Stimulated activated effector memory CD8-positive, alpha-beta T cell treated with anti-CD3 and anti-CD28 coated beads, Interleukin-12 subunit alpha, Interleukin-12 subunit beta, amount 100 ng/mL, for 72 hours (primary cell): Measurements from ENCODE around the gene SRSF11.

Experiments
- ATAC-seq: fragments of 150-1000 bp; cut with Tn5 transposase; 2 replicates; pipeline ENCODE4 v1.10.0; 2021
- DNase-seq, 2 donors: peaks; one replicate each; pipeline ENCODE4 v3.0.0; 2021 to 2022; ENCODE audit warnings: low spot score in 2 of 2
- H3K27ac Mint-ChIP-seq: one replicate; pipeline ENCODE4 v1.8.0; 2022; ENCODE audit warnings: mild to moderate bottlenecking, mixed read lengths
- H3K36me3 Mint-ChIP-seq: one replicate; pipeline ENCODE4 v1.8.0; 2022; ENCODE audit warnings: mild to moderate bottlenecking, mixed read lengths
- H3K4me1 Mint-ChIP-seq: one replicate; pipeline ENCODE4 v1.8.0; 2022; ENCODE audit warnings: mixed read lengths
- H3K4me3 Mint-ChIP-seq: one replicate; pipeline ENCODE4 v1.8.0; 2022; ENCODE audit warnings: mild to moderate bottlenecking, mixed read lengths
- H3K9me3 Mint-ChIP-seq: one replicate; pipeline ENCODE4 v1.8.0; 2022; ENCODE audit warnings: mixed read lengths

The SRSF11 gene

DNA sequence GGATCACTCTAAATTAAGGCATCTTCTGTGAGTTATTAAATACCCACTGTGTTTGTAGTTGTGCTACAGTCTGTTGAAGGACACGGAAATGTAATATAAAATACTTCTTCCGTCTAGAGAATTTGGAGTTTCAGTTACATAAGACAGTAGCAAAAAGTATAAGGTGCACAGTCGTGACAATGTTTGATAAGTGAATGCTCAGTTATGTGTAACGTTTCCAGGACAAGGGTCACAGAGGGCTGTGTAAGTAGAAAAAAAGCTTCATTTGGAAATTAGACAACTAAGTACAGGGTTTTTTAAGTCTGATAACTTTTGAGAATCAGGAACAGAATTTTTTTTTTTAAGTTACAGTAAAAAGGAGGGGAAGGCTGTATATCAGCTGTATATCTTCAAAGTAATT lies 27.5 kb downstream of the SRSF11 start:
- Mint-ChIP-seq H3K4me1 (peaks cover 19% of the 10 kb centered on the region), H3K36me3 (peaks cover 99% of the 10 kb centered on the region), H3K4me3 (no peak overlapping the region), H3K27ac (peak overlapping the region; percentile 50), H3K9me3 (no peaks in the 10 kb centered on the region)
- ATAC-seq (no peak), DNase-seq (no peak)

DNA sequence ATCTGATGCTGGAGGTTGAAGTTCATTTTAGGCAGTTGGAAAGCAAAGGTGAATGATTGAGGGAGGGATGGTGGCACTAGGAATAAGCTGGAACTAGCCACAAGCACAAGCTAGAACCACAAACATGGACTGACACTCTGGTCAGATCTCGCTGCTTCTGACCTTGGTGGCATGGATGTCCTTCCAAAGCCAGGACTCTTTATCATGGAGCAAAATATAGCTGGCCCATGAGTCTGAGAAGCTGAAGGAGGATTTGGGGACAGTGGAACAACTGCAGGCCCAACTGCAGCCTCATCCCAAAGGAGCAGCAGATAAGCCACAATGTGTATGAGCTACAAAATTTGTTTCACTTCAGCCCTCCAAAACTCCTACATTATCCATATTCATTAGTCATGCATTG lies 35.5 kb downstream of the SRSF11 start:
- Mint-ChIP-seq H3K27ac (no peak overlapping the region), H3K36me3 (peaks cover 48% of the 10 kb centered on the region), H3K4me3 (no peak overlapping the region), H3K9me3 (no peaks in the 10 kb centered on the region), H3K4me1 (no peaks in the 10 kb centered on the region)
- no peak for DNase-seq
- no peak for ATAC-seq

DNA sequence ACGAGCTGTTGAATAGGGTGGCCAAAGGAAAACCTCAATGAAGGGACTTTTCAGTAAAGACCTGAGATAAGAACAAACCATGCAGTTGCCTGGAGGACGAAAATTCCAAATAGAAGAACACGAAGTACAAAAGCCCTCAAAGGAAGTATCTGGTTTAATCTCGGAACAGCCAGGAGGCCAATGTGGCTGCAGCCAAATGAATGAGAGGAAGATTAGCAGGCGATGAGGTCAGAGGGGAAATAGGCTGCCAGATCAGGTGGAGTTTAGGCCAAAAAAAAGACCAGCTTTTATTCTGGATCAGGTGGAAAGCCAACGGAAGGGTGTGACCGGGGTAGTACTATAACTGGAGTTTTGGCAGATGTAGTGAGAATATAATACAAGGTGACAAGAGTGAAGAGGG lies 43.7 kb downstream of the SRSF11 start:
- peak overlapping the region; percentile 17 for H3K27ac Mint-ChIP-seq
- H3K36me3 Mint-ChIP-seq: peaks cover 94% of the 10 kb centered on the region
- H3K9me3 Mint-ChIP-seq: peaks cover 5% of the 10 kb centered on the region
- H3K4me3 Mint-ChIP-seq: no peak overlapping the region
- H3K4me1 Mint-ChIP-seq: no peaks in the 10 kb centered on the region
- DNase-seq: no peak
- no peak for ATAC-seq

DNA sequence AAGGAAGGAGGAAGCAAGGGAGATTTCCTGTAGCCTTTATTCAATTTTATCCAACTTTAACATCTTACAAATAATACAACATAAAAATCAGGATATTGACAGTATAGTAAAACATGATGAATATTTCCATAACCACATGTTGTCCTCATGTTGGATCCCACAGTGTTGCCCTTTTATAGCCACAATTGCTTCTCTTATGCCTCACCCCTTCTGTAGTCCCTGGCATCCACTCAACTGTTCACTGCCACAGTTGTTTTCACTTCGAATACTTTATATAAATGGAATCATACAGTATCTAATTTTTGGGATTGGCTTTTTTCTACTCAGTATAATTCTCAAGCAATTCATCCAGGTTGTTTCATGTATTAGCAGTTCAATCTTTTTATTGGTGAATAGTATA lies 44.8 kb downstream of the SRSF11 start:
- no peak for DNase-seq

DNA sequence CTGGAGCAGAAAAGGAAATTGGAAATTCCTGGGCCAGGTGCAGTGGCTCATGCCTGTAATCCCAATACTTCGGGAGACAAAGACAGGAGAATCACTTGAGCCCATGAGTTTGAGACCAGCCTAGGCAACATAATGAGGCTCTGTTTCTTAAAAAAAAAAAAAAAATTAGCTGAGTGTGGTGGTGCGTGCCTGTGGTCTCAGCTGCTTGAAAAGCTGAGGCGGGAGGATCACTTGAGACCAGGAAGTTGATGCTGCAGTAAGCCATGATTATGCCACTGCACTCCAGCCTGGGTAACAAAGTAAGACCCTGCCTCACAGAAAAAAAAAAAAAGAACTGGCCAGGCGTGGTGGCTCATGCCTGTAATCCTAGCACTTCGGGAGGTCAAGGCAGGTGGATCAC lies 56.7 kb downstream of the SRSF11 start:
- H3K9me3 Mint-ChIP-seq: no peaks in the 10 kb centered on the region
- H3K27ac Mint-ChIP-seq: no peak overlapping the region
- DNase-seq (no peak), ATAC-seq (no peak)
- no peak overlapping the region for H3K4me3 Mint-ChIP-seq
- H3K36me3 Mint-ChIP-seq: peaks cover 67% of the 10 kb centered on the region
- no peaks in the 10 kb centered on the region for H3K4me1 Mint-ChIP-seq

More for the DNA sequence above, 44.8 kb downstream of the SRSF11 start:
- ATAC-seq: no peak
- Mint-ChIP-seq H3K4me3 (no peak overlapping the region), H3K9me3 (peaks cover 5% of the 10 kb centered on the region), H3K4me1 (no peaks in the 10 kb centered on the region), H3K27ac (no peak overlapping the region), H3K36me3 (peaks cover 96% of the 10 kb centered on the region)

DNA sequence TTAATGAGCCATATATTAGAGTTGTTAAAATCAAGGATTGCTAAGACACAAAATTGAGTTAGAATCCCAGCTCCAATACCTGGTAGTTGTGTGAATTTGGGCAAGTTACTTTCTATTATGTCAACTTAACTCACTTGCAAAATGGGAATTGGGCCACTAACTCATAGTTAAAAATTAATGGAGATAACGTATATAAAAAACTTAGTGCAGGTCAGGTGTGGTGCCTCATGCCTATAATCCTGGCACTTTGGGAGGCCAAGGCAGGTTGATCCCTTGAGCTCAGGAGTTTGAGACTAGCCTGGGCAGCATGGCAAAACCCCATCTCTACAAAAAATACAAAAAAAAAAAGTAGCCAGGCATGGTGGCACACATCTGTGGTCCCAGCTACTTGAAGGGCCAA lies 57.5 kb downstream of the SRSF11 start:
- no peaks in the 10 kb centered on the region for H3K9me3 Mint-ChIP-seq
- H3K36me3 Mint-ChIP-seq: peaks cover 62% of the 10 kb centered on the region
- no peak overlapping the region for H3K4me3 Mint-ChIP-seq
- DNase-seq: no peak
- no peaks in the 10 kb centered on the region for H3K4me1 Mint-ChIP-seq
- no peak overlapping the region for H3K27ac Mint-ChIP-seq
- no peak for ATAC-seq

DNA sequence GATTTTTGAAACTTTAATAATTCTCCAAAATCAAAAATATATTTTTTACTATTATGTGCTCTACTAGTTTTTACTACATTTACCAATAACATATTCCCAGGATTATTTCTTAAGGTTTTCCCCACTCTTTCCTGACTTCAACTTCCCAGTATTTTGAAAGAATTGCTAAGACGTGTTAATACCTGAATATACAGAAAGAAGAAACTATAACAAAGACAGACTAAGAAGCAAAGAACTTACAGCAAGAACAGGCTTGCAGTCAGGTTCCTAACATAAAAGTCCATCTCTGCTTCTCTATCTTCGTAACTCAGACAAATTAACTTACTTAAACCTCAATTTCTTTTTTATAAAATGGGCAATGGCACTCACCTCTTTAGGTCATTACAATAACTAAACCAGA lies 63.2 kb downstream of the SRSF11 start:
- no peak overlapping the region for H3K27ac Mint-ChIP-seq
- H3K36me3 Mint-ChIP-seq: peaks cover 71% of the 10 kb centered on the region
- ATAC-seq: no peak

DNA sequence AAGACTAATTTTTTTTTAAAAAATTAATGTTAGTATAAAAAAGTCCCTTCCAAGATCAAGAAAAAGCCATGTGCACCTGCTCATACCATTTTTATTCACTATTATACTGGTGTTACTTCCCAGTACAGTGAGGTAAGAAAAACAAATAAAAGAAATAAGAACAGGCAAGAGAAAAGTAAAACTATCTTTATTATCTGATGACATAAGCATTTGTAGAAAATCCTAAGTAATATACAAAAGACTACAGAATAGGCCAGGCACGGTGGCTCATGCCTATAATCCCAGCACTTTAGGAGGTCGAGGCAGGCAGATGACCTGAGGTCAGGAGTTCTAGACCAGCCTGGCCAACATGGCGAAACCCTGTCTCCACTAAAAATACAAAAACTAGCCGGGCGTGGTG lies 65.3 kb downstream of the SRSF11 start:
- H3K36me3 Mint-ChIP-seq: peaks cover 90% of the 10 kb centered on the region
- no peak overlapping the region for H3K4me3 Mint-ChIP-seq
- H3K27ac Mint-ChIP-seq: no peak overlapping the region
- no peaks in the 10 kb centered on the region for H3K4me1 Mint-ChIP-seq
- ATAC-seq: no peak
- no peak for DNase-seq
- no peaks in the 10 kb centered on the region for H3K9me3 Mint-ChIP-seq

More for the DNA sequence above, 63.2 kb downstream of the SRSF11 start:
- Mint-ChIP-seq H3K4me1 (no peaks in the 10 kb centered on the region), H3K9me3 (no peaks in the 10 kb centered on the region), H3K4me3 (no peak overlapping the region)
- DNase-seq: no peak

DNA sequence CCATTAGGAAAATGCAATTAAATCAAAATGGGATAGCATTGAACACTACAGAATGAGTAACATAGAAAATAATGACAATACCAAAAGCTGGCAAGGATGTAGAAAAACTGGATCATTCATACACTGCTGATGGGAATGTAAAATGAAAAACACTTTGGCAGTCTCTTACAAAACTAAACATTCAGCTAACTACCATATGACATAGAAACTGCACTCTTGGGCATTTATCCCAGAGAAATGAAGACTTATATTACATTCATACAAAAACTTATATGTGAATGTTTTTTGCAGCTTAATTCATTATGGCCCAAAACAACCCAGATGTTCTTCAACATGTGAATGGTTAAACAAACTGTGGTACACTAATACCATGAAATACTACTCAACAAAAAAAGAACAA lies 67.0 kb downstream of the SRSF11 start:
- peaks cover 96% of the 10 kb centered on the region for H3K36me3 Mint-ChIP-seq
- H3K27ac Mint-ChIP-seq: no peak overlapping the region
- H3K4me3 Mint-ChIP-seq: no peak overlapping the region
- no peak for DNase-seq
- H3K4me1 Mint-ChIP-seq: no peaks in the 10 kb centered on the region
- H3K9me3 Mint-ChIP-seq: no peaks in the 10 kb centered on the region
- no peak for ATAC-seq

DNA sequence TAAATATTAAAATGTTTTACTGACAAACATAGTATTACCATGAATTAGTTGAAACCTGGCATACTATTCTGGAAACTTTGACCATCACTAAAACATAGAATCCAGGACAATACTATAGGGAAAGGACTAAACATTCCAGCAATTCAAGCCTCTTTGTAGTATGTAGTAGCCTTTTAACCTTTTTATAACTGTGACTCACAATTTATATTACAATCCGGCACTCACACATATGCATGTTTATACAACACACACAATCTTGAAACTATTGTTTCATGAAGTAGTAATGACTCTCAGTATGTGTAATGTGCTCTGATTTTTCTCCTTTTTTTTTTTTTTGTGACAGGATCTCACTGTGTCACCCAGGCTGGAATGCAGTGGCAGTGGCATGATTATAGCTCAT lies 69.0 kb downstream of the SRSF11 start:
- ATAC-seq: peak; percentile 56

DNA sequence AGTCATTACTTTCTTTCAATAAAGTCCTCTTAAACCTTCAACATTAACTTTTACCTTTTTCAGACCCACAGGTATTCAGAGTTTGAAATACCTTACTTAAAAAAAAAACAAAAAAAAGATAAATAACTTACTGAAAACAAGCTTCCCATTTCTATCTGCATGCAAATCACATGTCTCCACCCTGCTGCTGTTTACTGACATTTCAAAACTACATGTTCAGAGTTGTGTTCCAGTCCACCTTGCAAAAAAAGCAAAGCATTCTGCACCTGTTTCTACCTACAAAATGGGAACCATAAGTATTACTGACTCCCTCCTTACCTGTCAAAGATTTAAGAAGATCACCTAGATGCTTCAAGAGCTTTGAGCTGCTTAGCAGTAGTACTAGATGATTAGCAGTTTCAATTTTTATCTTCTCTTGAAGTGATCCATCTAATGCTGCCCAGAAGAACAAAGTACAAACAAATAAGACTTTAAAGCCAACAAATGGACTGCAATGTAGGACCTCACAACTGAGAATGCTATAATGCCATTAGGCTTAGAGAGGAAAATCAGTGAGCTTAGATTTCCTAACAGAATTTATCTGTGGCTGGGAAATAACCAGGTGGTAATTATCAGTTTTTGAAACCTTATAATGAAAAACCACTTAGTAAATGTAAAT lies 72.1 kb downstream of the SRSF11 start:
- ATAC-seq (no peak), DNase-seq (no peak)
- no peaks in the 10 kb centered on the region for H3K4me1 Mint-ChIP-seq
- peaks cover 97% of the 10 kb centered on the region for H3K36me3 Mint-ChIP-seq
- no peak overlapping the region for H3K4me3 Mint-ChIP-seq
- no peaks in the 10 kb centered on the region for H3K9me3 Mint-ChIP-seq
- H3K27ac Mint-ChIP-seq: no peak overlapping the region

More for the DNA sequence above, 69.0 kb downstream of the SRSF11 start:
- H3K4me3 Mint-ChIP-seq: no peak overlapping the region
- H3K36me3 Mint-ChIP-seq: peaks cover 98% of the 10 kb centered on the region
- no peak for DNase-seq
- H3K27ac Mint-ChIP-seq: no peak overlapping the region
- no peaks in the 10 kb centered on the region for H3K9me3 Mint-ChIP-seq
- no peaks in the 10 kb centered on the region for H3K4me1 Mint-ChIP-seq

DNA sequence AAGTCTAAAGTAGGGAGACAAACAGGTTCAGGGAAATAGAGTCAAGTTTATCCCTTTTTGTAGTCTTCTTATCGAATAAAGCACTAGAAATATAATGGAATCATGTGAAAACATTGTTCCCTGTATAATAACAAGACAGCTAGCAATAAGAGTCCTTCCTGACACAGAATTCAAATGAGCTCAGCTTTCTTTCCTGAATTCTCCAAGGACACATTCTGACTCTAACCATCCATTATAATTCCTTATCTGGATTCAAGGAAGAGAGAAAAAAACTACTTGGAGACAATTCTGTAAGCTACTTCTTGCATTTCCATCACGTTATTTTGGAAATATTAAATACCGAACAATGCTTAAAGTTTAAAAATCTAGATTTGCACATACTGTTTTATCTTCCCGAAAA lies 74.6 kb downstream of the SRSF11 start:
- ATAC-seq (no peak), DNase-seq (no peak)
- H3K4me1 Mint-ChIP-seq: peaks cover 12% of the 10 kb centered on the region
- no peak overlapping the region for H3K4me3 Mint-ChIP-seq
- no peak overlapping the region for H3K27ac Mint-ChIP-seq
- H3K9me3 Mint-ChIP-seq: no peaks in the 10 kb centered on the region
- peaks cover 93% of the 10 kb centered on the region for H3K36me3 Mint-ChIP-seq

DNA sequence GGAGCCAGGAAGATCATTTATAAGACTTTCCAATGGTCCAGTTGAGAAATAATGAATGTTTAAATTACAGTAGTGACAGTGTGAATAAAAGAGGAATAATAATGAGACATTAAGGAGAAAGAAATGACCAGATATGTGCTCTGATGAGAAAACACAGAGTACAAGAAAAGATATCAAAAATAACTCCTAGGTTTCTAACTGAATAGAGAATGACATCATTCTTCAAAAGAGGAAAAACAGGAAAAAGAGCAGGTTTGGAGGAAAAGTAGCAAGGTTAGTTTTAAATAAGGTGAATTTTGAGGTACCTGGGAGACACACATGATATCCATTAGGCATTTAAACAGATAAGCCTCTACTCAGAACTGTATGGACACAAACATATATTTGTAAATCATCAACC lies 78.3 kb downstream of the SRSF11 start:
- no peaks in the 10 kb centered on the region for H3K9me3 Mint-ChIP-seq
- H3K4me1 Mint-ChIP-seq: peaks cover 12% of the 10 kb centered on the region
- ATAC-seq: no peak
- H3K27ac Mint-ChIP-seq: peak overlapping the region; percentile 12
- H3K36me3 Mint-ChIP-seq: peaks cover 92% of the 10 kb centered on the region
- DNase-seq: no peak
- H3K4me3 Mint-ChIP-seq: no peak overlapping the region
